H1 (cell line): ENCODE measurements around the gene IL31RA. TPM values are rescaled to one million over a fixed set of nuclear protein-coding genes. Genes with fewer than 3 reads are reported as not detected.

Source experiments
- CTCF ChIA-PET: fragments of 300-600 bp; sonication (Branson Sonifier 250); formaldehyde crosslinking; loops from one replicate; lab custom pipeline; 2021; ENCODE audit not compliant: partially characterized antibody; lab: Charles Lee
- POLR2A ChIA-PET: fragments of 300-600 bp; sonication (Branson Sonifier 250); formaldehyde crosslinking; loops from one replicate; lab custom pipeline; 2021; ENCODE audit warnings: inconsistent platforms; ENCODE audit not compliant: partially characterized antibody; lab: Charles Lee
- DNase-seq, 2 experiments: peaks; one replicate each; pipeline versions ENCODE4 v3.0.0 to v3.0.0-alpha.2; 2010 to 2022; ENCODE audit warnings: low spot score in 2 of 2, low read depth in 1 of 2, mixed read lengths in 1 of 2
- FAIRE-seq: peaks from 2 replicates; lab custom pipeline; 2011; peaks lifted over from hg19 to GRCh38; lab: Jason Lieb, UNC
- H2AFZ ChIP-seq: 2 replicates; pipeline ENCODE4 v1.8.1; 2012; ENCODE audit warnings: low read length, inconsistent platforms
- H2AK5ac ChIP-seq: 2 replicates; pipeline ENCODE4 v1.6.1; 2013; ENCODE audit warnings: low read depth, low read length
- H2BK120ac ChIP-seq: replicated peaks from 2 replicates; pipeline ENCODE3; 2013; ENCODE audit warnings: low read depth, low read length, inconsistent platforms
- H2BK12ac ChIP-seq: 2 replicates; pipeline ENCODE4 v1.6.1; 2013; ENCODE audit warnings: low read depth, low read length
- H2BK15ac ChIP-seq: 2 replicates; pipeline ENCODE4 v1.6.1; 2013; ENCODE audit warnings: low read length
- H2BK20ac ChIP-seq: 2 replicates; pipeline ENCODE4 v1.6.1; 2013; ENCODE audit warnings: low read length
- H2BK5ac ChIP-seq: 2 replicates; pipeline ENCODE4 v1.6.1; 2013; ENCODE audit warnings: low read depth, low read length
- H3K14ac ChIP-seq: 2 replicates; pipeline ENCODE4 v1.6.1; 2013; ENCODE audit warnings: inconsistent platforms; ENCODE audit not compliant: insufficient read length
- H3K18ac ChIP-seq: 2 replicates; pipeline ENCODE4 v1.6.1; 2013; ENCODE audit warnings: low read length; ENCODE audit errors: extremely low read depth
- H3K23ac ChIP-seq: 2 replicates; pipeline ENCODE4 v1.6.1; 2013; ENCODE audit warnings: inconsistent platforms; ENCODE audit not compliant: insufficient read length
- H3K23me2 ChIP-seq: 2 replicates; pipeline ENCODE4 v1.6.1; 2013; ENCODE audit warnings: low read depth, low read length
- H3K27ac ChIP-seq: 2 replicates; pipeline ENCODE4 v1.6.1; 2011; ENCODE audit warnings: low read depth, low read length, inconsistent platforms
- H3K27me3 ChIP-seq, 4 experiments: replicated peaks in 1 of 4; 1 replicate in 1 of 4; 2 replicates in 3 of 4; pipeline versions ENCODE4 v1.6.1 to v1.8.1; 2011 to 2013; ENCODE audit warnings: low read length in 3 of 4, mild to moderate bottlenecking in 3 of 4, inconsistent platforms in 2 of 4, mixed read lengths in 2 of 4, moderate library complexity in 1 of 4; ENCODE audit not compliant: control insufficient read depth in 3 of 4, insufficient read depth in 3 of 4; ENCODE audit errors: extremely low read depth in 1 of 4
- H3K36me3 ChIP-seq, 4 experiments: 2 replicates each; pipeline versions ENCODE4 v1.6.1 to v1.8.1; 2011 to 2013; ENCODE audit warnings: mild to moderate bottlenecking in 4 of 4, low read length in 3 of 4, moderate library complexity in 2 of 4, control low read depth in 1 of 4, inconsistent platforms in 1 of 4; ENCODE audit not compliant: insufficient read depth in 4 of 4, control insufficient read depth in 2 of 4
- H3K4ac ChIP-seq: replicated peaks from 2 replicates; pipeline ENCODE3; 2013; ENCODE audit warnings: low read length, low read depth, mixed read lengths, inconsistent platforms; ENCODE audit not compliant: insufficient read length
- H3K4me1 ChIP-seq, 4 experiments: replicated peaks in 1 of 4; 1 replicate in 1 of 4; 2 replicates in 3 of 4; pipeline versions ENCODE4 v1.6.1 to v1.8.1; 2011 to 2013; ENCODE audit warnings: low read length in 3 of 4, inconsistent platforms in 2 of 4, mixed read lengths in 1 of 4; ENCODE audit not compliant: insufficient read depth in 4 of 4, control insufficient read depth in 3 of 4
- H3K4me2 ChIP-seq, 2 experiments: 2 replicates each; pipeline versions ENCODE4 v1.6.1 to v1.8.1; 2011 to 2013; ENCODE audit warnings: low read depth in 2 of 2, low read length in 2 of 2, control low read depth in 1 of 2, inconsistent platforms in 1 of 2, mild to moderate bottlenecking in 1 of 2; ENCODE audit not compliant: insufficient read depth in 1 of 2
- H3K4me3 ChIP-seq, 4 experiments: fragments of 200-600, 300-600 bp in 1 of 4; sonication (generic), shearing (Covaris generic), sonication (Bioruptor Twin) in 1 of 4; 2 replicates each; pipeline versions ENCODE4 v1.5.1 to v1.8.1; 2011 to 2016; ENCODE audit warnings: low read length in 4 of 4, low read depth in 3 of 4, control low read depth in 2 of 4, inconsistent platforms in 2 of 4, mild to moderate bottlenecking in 2 of 4, mixed read lengths in 1 of 4, moderate library complexity in 1 of 4; ENCODE audit not compliant: insufficient read depth in 2 of 4; ENCODE audit errors: extremely low read depth in 1 of 4
- H3K56ac ChIP-seq: replicated peaks from 2 replicates; pipeline ENCODE3; 2013; ENCODE audit warnings: low read depth, mild to moderate bottlenecking, mixed read lengths, low read length, inconsistent platforms; ENCODE audit not compliant: insufficient read length
- H3K79me1 ChIP-seq: 2 replicates; pipeline ENCODE4 v1.6.1; 2013; ENCODE audit warnings: low read depth, low read length, control low read depth
- H3K79me2 ChIP-seq, 2 experiments: 2 replicates each; pipeline versions ENCODE4 v1.6.1 to v1.8.1; 2012 to 2013; ENCODE audit warnings: low read length in 2 of 2, mild to moderate bottlenecking in 2 of 2, inconsistent platforms in 1 of 2; ENCODE audit not compliant: insufficient read depth in 2 of 2, control insufficient read depth in 1 of 2
- H3K9ac ChIP-seq, 4 experiments: replicated peaks in 1 of 4; 1 replicate in 1 of 4; 2 replicates in 3 of 4; pipeline versions ENCODE4 v1.6.1 to v1.8.1; 2011 to 2013; ENCODE audit warnings: low read depth in 3 of 4, low read length in 3 of 4, control low read depth in 2 of 4, mild to moderate bottlenecking in 2 of 4, moderate library complexity in 2 of 4, inconsistent platforms in 1 of 4; ENCODE audit errors: extremely low read depth in 1 of 4
- H3K9me3 ChIP-seq, 2 experiments: 2 replicates each; pipeline versions ENCODE4 v1.6.1 to v1.8.1; 2012 to 2013; ENCODE audit warnings: mild to moderate bottlenecking in 2 of 2, moderate library complexity in 2 of 2, control low read depth in 1 of 2, inconsistent platforms in 1 of 2, low read depth in 1 of 2, low read length in 1 of 2, mixed read lengths in 1 of 2; ENCODE audit not compliant: insufficient read depth in 2 of 2
- H4K20me1 ChIP-seq, 2 experiments: replicated peaks in 1 of 2; 2 replicates each; pipeline versions ENCODE3 to v1.8.1; 2011 to 2013; ENCODE audit warnings: inconsistent platforms in 2 of 2, low read length in 2 of 2, mild to moderate bottlenecking in 1 of 2; ENCODE audit not compliant: insufficient read depth in 2 of 2, control insufficient read depth in 1 of 2
- H4K5ac ChIP-seq: 2 replicates; pipeline ENCODE4 v1.6.1; 2013; ENCODE audit warnings: low read length, low read depth, mixed read lengths, inconsistent platforms; ENCODE audit not compliant: insufficient read length
- H4K8ac ChIP-seq: 2 replicates; pipeline ENCODE4 v1.8.0; 2013; ENCODE audit warnings: mild to moderate bottlenecking, moderate library complexity, low read length, inconsistent platforms; ENCODE audit not compliant: insufficient read depth; ENCODE audit errors: extremely low read depth
- H4K91ac ChIP-seq: replicated peaks from 2 replicates; pipeline ENCODE3; 2013; ENCODE audit warnings: low read length, mixed read lengths, inconsistent platforms; ENCODE audit not compliant: insufficient read length
- CBX5 ChIP-seq: fragments of 300-800, 300-1000 bp; sonication (generic); IDR thresholded peaks from 2 replicates; pipeline ENCODE4 v1.7.1; 2016; ENCODE audit warnings: antibody characterized with exemption, low read length, low read depth
- POLR2A ChIP-seq, 2 experiments: IDR thresholded peaks; 1 replicate in 1 of 2; 2 replicates in 1 of 2; pipeline ENCODE4 v1.6.1; 2011; ENCODE audit warnings: low read depth in 2 of 2, low read length in 2 of 2, mild to moderate bottlenecking in 2 of 2; ENCODE audit errors: control extremely low read depth in 1 of 2
- RBBP5 ChIP-seq: IDR thresholded peaks from 2 replicates; pipeline ENCODE4 v1.7.1; 2012; ENCODE audit warnings: low read depth, mild to moderate bottlenecking, inconsistent platforms, low read length, moderate library complexity, borderline replicate concordance
- SAP30 ChIP-seq: fragments of 300-600 bp; sonication (generic); IDR thresholded peaks from 2 replicates; pipeline ENCODE4 v1.7.1; 2012; ENCODE audit warnings: low read length, moderate library complexity, mild to moderate bottlenecking, inconsistent platforms; ENCODE audit not compliant: insufficient read depth, insufficient replicate concordance
- WGBS, 2 experiments: shearing (Covaris generic) in 1 of 2; methylation state at CpG; one replicate each; pipeline versions ENCODE4 v1.1.6 to v1.1.7; 2013 to 2015; ENCODE audit warnings: low lambda C conversion rate in 2 of 2, mixed read lengths in 2 of 2, inconsistent platforms in 1 of 2, low coverage in 1 of 2, missing lambda C conversion rate in 1 of 2; ENCODE audit not compliant: insufficient replicate concordance in 2 of 2, insufficient coverage in 1 of 2, insufficient read length in 1 of 2; ENCODE audit errors: extremely low coverage in 1 of 2, missing lambda C conversion rate in 1 of 2; 5-methylcytosine and 5-hydroxymethylcytosine counted together
- polyA plus RNA-seq, 7 experiments: library from polyadenylated mRNA; depleted of rRNA in 3 of 7; stranded (reverse) in 5 of 7; unstranded in 2 of 7; fragments of >200 nt in 5 of 7; fragments of 200-250 nt in 2 of 7; gene quantifications; 1 replicate in 5 of 7; 2 replicates in 1 of 7; 4 replicates in 1 of 7; pipeline versions ENCODE4 v1.2.1 to v1.2.3, GENCODE V29; 2011 to 2013; ENCODE audit warnings: missing spikeins in 2 of 7, mixed read lengths in 2 of 7
- total RNA-seq: library from RNA; stranded (reverse); fragmentation: NEBNext Ultra II Directional; extraction: Animal tissue kit (Norgen Biotek cat#: 25700); gene quantifications from 2 replicates; pipeline ENCODE4 v1.2.1, GENCODE V29; 2021
- TF ChIP-seq, protein P1 (sequence below): IDR thresholded peaks from 2 replicates; pipeline ENCODE4 v1.6.1; 2012; ENCODE audit warnings: inconsistent platforms

Gene IL31RA
- total and polyA plus RNA-seq, 2 of the 8 experiments (the other 6 are each of a cell fraction or from before 2014, with no cell fraction given) = not detected

DNA sequence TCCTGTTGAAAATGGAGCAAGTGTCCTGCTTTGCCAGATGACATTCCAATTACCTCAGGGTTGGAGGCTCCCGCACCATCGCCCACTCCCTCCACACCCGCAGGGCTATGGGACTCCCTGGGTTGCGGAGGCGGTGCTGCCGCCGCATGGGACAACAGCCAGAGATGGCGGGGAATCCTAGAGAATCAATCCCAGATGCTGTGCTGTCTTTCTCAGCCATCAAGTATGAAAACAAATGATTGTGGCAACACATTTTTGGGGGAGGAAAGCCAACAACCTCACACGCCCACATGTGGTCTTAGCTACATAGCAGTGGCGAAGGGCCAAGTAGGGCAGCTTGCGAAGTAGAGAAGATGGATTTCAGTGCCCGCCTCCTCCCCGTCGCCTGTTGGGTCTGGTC lies 46.7 kb downstream of the IL31RA start:
- no peak overlapping the region for H3K27ac ChIP-seq
- H2BK5ac ChIP-seq = no peak overlapping the region
- H3K9me3 ChIP-seq = no peaks in the 10 kb centered on the region
- no peak overlapping the region for H3K9ac ChIP-seq
- H2BK20ac ChIP-seq = no peak overlapping the region
- no peak overlapping the region for H4K8ac ChIP-seq
- no peaks in the 10 kb centered on the region for H3K36me3 ChIP-seq
- no peak overlapping the region for H3K4ac ChIP-seq
- H3K18ac ChIP-seq = no peak overlapping the region
- no peak overlapping the region for H3K23ac ChIP-seq
- no peak overlapping the region; the same call in 1 of the 2 replicates for H2BK15ac ChIP-seq
- no peak overlapping the region for H4K91ac ChIP-seq
- no peaks in the 10 kb centered on the region for H3K79me1 ChIP-seq
- H2AK5ac ChIP-seq = no peak overlapping the region; the same call in 1 of the 2 replicates
- H3K4me2 ChIP-seq = no peak overlapping the region
- no peak overlapping the region for H2BK120ac ChIP-seq
- 84% methylated on average over 11 of the region's 14 CpGs; no CpG with 5 or more reads in 1 of the 2 experiments for whole genome bisulfite sequencing, 2 experiments
- no peaks in the 10 kb centered on the region for H3K27me3 ChIP-seq
- no peaks in the 10 kb centered on the region for H4K20me1 ChIP-seq
- no peak for DNase-seq
- no peak for FAIRE-seq
- no peak overlapping the region for H3K14ac ChIP-seq
- no peak overlapping the region for H3K4me3 ChIP-seq
- peak overlapping the region; percentile 30; the same call in 1 of the 2 replicates for H2AFZ ChIP-seq
- ChIA-PET CTCF (no interaction called here), POLR2A (no interaction called here)
- no peak overlapping the region for H2BK12ac ChIP-seq
- H3K56ac ChIP-seq = no peak overlapping the region
- no peak for TF ChIP-seq POLR2A (IDR thresholded peaks at IDR 0.05; ENCODE audit: control extremely low read depth in 1 of 2, low read depth in 2 of 2, low read length in 2 of 2)
- no peak for TF ChIP-seq CBX5
- TF ChIP-seq SAP30 = no peak
- TF ChIP-seq, protein P1, sequence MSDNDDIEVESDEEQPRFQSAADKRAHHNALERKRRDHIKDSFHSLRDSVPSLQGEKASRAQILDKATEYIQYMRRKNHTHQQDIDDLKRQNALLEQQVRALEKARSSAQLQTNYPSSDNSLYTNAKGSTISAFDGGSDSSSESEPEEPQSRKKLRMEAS = no peak
- TF ChIP-seq RBBP5 = no peak
- TF ChIP-seq, all 59 proteins: peak for 0
- H3K79me2 ChIP-seq = no peaks in the 10 kb centered on the region
- H4K5ac ChIP-seq = no peak overlapping the region
- no peaks in the 10 kb centered on the region for H3K23me2 ChIP-seq
- H3K4me1 ChIP-seq = no peaks in the 10 kb centered on the region
